GM10266 (cell line): ENCODE measurements around the gene CXXC1.
"Not testable (repeated sequence)": the region's sequence is repeated elsewhere in the genome, so short reads cannot be mapped to it uniquely, and the experiment has no call there.

ENCODE experiments used
- DNase-seq: peaks from one replicate; pipeline ENCODE4 v3.0.0; 2012; ENCODE audit errors: extremely low spot score
- TF ChIP-seq, protein P1 (sequence below): IDR thresholded peaks from 2 replicates; pipeline ENCODE4 v1.5.1; 2012; ENCODE audit warnings: mild to moderate bottlenecking, low read depth; ENCODE audit not compliant: control insufficient read depth, insufficient read depth; ENCODE audit errors: missing control alignments

CXXC1 gene

DNA sequence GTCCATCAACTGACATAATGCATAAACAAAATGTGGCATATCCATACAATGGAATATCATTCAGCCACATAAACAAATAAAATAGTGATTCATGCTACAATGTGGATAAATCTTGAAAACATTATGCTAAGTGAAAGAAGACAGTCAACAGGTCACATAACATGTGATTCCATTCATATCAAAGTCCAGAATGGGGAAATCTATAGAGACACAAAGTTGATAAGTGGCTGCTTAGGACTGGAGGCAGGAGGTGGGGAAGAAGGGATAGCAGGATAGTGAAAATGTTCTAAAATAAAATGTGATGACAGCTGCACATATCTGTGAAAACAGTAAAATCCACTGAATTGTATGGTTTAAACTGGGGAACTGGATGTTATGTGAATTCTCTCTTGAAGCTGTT, 39.9 kb downstream of the CXXC1 start:
- DNase-seq = no peak
- TF ChIP-seq, protein P1, sequence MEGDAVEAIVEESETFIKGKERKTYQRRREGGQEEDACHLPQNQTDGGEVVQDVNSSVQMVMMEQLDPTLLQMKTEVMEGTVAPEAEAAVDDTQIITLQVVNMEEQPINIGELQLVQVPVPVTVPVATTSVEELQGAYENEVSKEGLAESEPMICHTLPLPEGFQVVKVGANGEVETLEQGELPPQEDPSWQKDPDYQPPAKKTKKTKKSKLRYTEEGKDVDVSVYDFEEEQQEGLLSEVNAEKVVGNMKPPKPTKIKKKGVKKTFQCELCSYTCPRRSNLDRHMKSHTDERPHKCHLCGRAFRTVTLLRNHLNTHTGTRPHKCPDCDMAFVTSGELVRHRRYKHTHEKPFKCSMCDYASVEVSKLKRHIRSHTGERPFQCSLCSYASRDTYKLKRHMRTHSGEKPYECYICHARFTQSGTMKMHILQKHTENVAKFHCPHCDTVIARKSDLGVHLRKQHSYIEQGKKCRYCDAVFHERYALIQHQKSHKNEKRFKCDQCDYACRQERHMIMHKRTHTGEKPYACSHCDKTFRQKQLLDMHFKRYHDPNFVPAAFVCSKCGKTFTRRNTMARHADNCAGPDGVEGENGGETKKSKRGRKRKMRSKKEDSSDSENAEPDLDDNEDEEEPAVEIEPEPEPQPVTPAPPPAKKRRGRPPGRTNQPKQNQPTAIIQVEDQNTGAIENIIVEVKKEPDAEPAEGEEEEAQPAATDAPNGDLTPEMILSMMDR = no peak

DNA sequence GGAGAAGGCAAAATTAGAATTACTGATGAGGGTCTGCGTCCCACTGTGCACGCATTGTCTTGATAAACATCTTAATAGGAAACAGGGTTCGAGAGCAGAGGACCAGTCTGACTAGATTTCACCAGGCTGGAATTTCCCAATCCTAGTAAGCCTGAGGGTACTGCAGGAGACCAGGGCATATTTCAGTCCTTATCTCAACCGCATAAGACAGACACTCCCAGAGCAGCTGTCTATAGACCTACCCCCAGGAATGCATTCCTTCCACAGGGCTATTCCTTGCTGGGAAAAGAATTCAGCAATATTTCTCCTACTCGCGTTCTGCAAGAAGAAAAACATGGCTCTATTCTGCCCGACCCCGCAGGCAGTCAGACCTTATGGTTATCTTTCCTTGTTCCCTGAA, 45.7 kb downstream of the CXXC1 start:
- DNase-seq = not testable (repeated sequence)

GRCh38 chr18:50240080-50240563, 47.4 kb downstream of the CXXC1 start:
- TF ChIP-seq, protein P1 = no peak
- DNase-seq = no peak

- DNase-seq = no peak
- TF ChIP-seq, protein P1 = no peak
Observed at GRCh38 chr18:50232419-50232818, 55.1 kb downstream of the CXXC1 start.
